ENCODE results near the gene FGR. TPM values are rescaled to one million over a fixed set of nuclear protein-coding genes. Genes with fewer than 3 reads are reported as not detected.

Gene FGR
- total and polyA plus RNA-seq, 2 donors (not counting 1 experiment from before 2014, with no cell fraction given), result 57.0 to 295 TPM

GRCh38 chr1:27668121-27668807 lies 33.3 kb upstream of the FGR start:
- no peak overlapping the region for H3K4me3 Mint-ChIP-seq
- Histone ChIP-seq H3K9me3 (ENCODE audit: control extremely low read depth in 1 of 3, control insufficient read depth in 2 of 3, insufficient read depth in 1 of 3, low read length in 2 of 3) (no peaks in the 10 kb centered on the region), H3K27ac (ENCODE audit: low read length in 2 of 2) (no peak overlapping the region), H2AFZ (ENCODE audit: insufficient read depth, low read depth, low read length, poor library complexity, severe bottlenecking) (no peak overlapping the region), H3K4me3 (ENCODE audit: control extremely low read depth in 1 of 5, extremely low read depth in 1 of 5, insufficient read depth in 1 of 5, low read depth in 2 of 5, low read length in 4 of 5) (no peak overlapping the region), H3K4me1 (ENCODE audit: control insufficient read depth in 2 of 2, insufficient read depth in 2 of 2, low read length in 2 of 2) (peaks cover 14 to 26% of the 10 kb centered on the region in 2 donors), H3K9ac (ENCODE audit: low read length) (no peak overlapping the region), H3K36me3 (replicated peaks in 1 of 2; ENCODE audit: control extremely low read depth in 1 of 2, control insufficient read depth in 1 of 2, extremely low read depth in 1 of 2, insufficient read depth in 2 of 2, low read length in 1 of 2) (peaks cover 0 to 1% of the 10 kb centered on the region in 2 experiments), H4K20me1 (ENCODE audit: control insufficient read depth, insufficient read depth, low read length, poor library complexity, severe bottlenecking) (no peaks in the 10 kb centered on the region), H3K79me2 (ENCODE audit: control insufficient read depth, insufficient read depth, low read length) (peaks cover 15% of the 10 kb centered on the region), H3K4me2 (replicated peaks; ENCODE audit: low read depth, low read length, poor library complexity, severe bottlenecking) (no peak overlapping the region), H3K27me3 (replicated peaks in 1 of 4; ENCODE audit: control extremely low read depth in 1 of 4, control insufficient read depth in 3 of 4, insufficient read depth in 4 of 4, low read length in 3 of 4) (no peaks in the 10 kb centered on the region)
- no peaks in the 10 kb centered on the region for H3K27me3 Mint-ChIP-seq
- no peaks in the 10 kb centered on the region for H3K9me3 Mint-ChIP-seq (ENCODE audit: insufficient read depth)
- no peak for ATAC-seq (ENCODE audit: low read depth)
- H3K27ac Mint-ChIP-seq, result no peak overlapping the region
- CTCF ChIA-PET, result interaction anchor here (1.5 to 8.8 kb wide), 5 partner anchors 43 to 253 kb away, joined by 3 to 473 read pairs (median 6); partner anchors contain the start of genes AHDC1 and FAM76A
- peaks cover 29% of the 10 kb centered on the region for H3K4me1 Mint-ChIP-seq
- TF ChIP-seq CTCF (IDR thresholded peaks at IDR 0.05) (no peak), EZH2 (IDR thresholded peaks at IDR 0.05; ENCODE audit: borderline replicate concordance, insufficient read depth, low read depth, low read length, poor library complexity, severe bottlenecking) (no peak)
- intact Hi-C loops (cut with micrococcal nuclease), result loop anchor here (10.0 kb wide), 1 partner anchor 563 kb away; no protein-coding TSS in a partner anchor
- DNase-seq, result no peak
- POLR2A ChIA-PET, result no interaction called here
- 98% methylated on average over 37 of the region's 42 CpGs for WGBS (ENCODE audit: insufficient coverage)

GRCh38 chr1:27666791-27667254 lies 31.8 kb upstream of the FGR start:
- Mint-ChIP-seq H3K27ac (no peak overlapping the region), H3K9me3 (ENCODE audit: insufficient read depth) (no peaks in the 10 kb centered on the region), H3K27me3 (no peaks in the 10 kb centered on the region), H3K4me1 (peaks cover 32% of the 10 kb centered on the region), H3K4me3 (no peak overlapping the region)
- 89% methylated on average over 5 of the region's 6 CpGs for WGBS (ENCODE audit: insufficient coverage)
- peaks cover 18 to 30% of the 10 kb centered on the region in 2 donors for H3K4me1 ChIP-seq (ENCODE audit: control insufficient read depth in 2 of 2, insufficient read depth in 2 of 2, low read length in 2 of 2)
- H3K9me3 ChIP-seq (ENCODE audit: control extremely low read depth in 1 of 3, control insufficient read depth in 2 of 3, insufficient read depth in 1 of 3, low read length in 2 of 3), result no peaks in the 10 kb centered on the region
- H2AFZ ChIP-seq (ENCODE audit: insufficient read depth, low read depth, low read length, poor library complexity, severe bottlenecking), result no peak overlapping the region
- H3K4me3 ChIP-seq (ENCODE audit: control extremely low read depth in 1 of 5, extremely low read depth in 1 of 5, insufficient read depth in 1 of 5, low read depth in 2 of 5, low read length in 4 of 5), result no peak overlapping the region
- ChIA-PET CTCF (interaction anchor here (0.6 to 8.8 kb wide), 10 partner anchors 10 to 367 kb away, joined by 3 to 473 read pairs (median 5); partner anchors contain the start of genes AHDC1 and FAM76A), POLR2A (interaction anchor here (0.7 kb wide), 2 partner anchors 59 to 304 kb away, joined by 11 to 18 read pairs; no protein-coding TSS in a partner anchor)
- H4K20me1 ChIP-seq (ENCODE audit: control insufficient read depth, insufficient read depth, low read length, poor library complexity, severe bottlenecking), result no peaks in the 10 kb centered on the region
- no peak for ATAC-seq (ENCODE audit: low read depth)
- no peak overlapping the region for H3K27ac ChIP-seq (ENCODE audit: low read length in 2 of 2)
- H3K9ac ChIP-seq (ENCODE audit: low read length), result no peak overlapping the region
- TF ChIP-seq EZH2 (IDR thresholded peaks at IDR 0.05; ENCODE audit: borderline replicate concordance, insufficient read depth, low read depth, low read length, poor library complexity, severe bottlenecking) (no peak), CTCF (IDR thresholded peaks at IDR 0.05) (no peak)
- no peaks in the 10 kb centered on the region for H3K27me3 ChIP-seq (replicated peaks in 1 of 4; ENCODE audit: control extremely low read depth in 1 of 4, control insufficient read depth in 3 of 4, insufficient read depth in 4 of 4, low read length in 3 of 4)
- DNase-seq, result no peak
- H3K4me2 ChIP-seq (replicated peaks; ENCODE audit: low read depth, low read length, poor library complexity, severe bottlenecking), result no peak overlapping the region
- peaks cover 14% of the 10 kb centered on the region for H3K79me2 ChIP-seq (ENCODE audit: control insufficient read depth, insufficient read depth, low read length)
- H3K36me3 ChIP-seq (replicated peaks in 1 of 2; ENCODE audit: control extremely low read depth in 1 of 2, control insufficient read depth in 1 of 2, extremely low read depth in 1 of 2, insufficient read depth in 2 of 2, low read length in 1 of 2), result peaks cover 0 to 1% of the 10 kb centered on the region in 2 experiments
- intact Hi-C loops (cut with micrococcal nuclease), result loop anchor here (10.0 kb wide), 1 partner anchor 562 kb away; no protein-coding TSS in a partner anchor
